ENCODE data around the gene AFAP1. TPM values are rescaled to one million over a fixed set of nuclear protein-coding genes. Genes with fewer than 3 reads are reported as not detected.

Gene AFAP1
- total RNA-seq, 2 donors from 2014 or later, result 18.2 to 22.5 TPM

- no peaks in the 10 kb centered on the region for H3K9me3 ChIP-seq (ENCODE audit: control insufficient read depth, low read length)
- H3K27me3 Mint-ChIP-seq (ENCODE audit: insufficient read depth), result no peaks in the 10 kb centered on the region
- no peak overlapping the region for H3K27ac ChIP-seq (ENCODE audit: low read depth, low read length)
- H3K36me3 ChIP-seq (ENCODE audit: control insufficient read depth, insufficient read depth, low read length), result peaks cover 33% of the 10 kb centered on the region
- WGBS, 2 experiments (ENCODE audit: insufficient coverage in 1 of 2, insufficient read length in 1 of 2), result 97 to 98% methylated on average over 6 to 10 of the region's 10 CpGs
- no peak overlapping the region for H3K9ac ChIP-seq (ENCODE audit: extremely low read depth, low read length, poor library complexity, severe bottlenecking)
- no peaks in the 10 kb centered on the region for H3K27me3 ChIP-seq (ENCODE audit: control insufficient read depth, insufficient read depth, low read length, poor library complexity, severe bottlenecking)
- DNase-seq, result no peak
- no peaks in the 10 kb centered on the region for H3K9me3 Mint-ChIP-seq
- no peak overlapping the region for H3K4me3 Mint-ChIP-seq
- peaks cover 30% of the 10 kb centered on the region for H3K36me3 Mint-ChIP-seq (ENCODE audit: low read depth)
- H3K4me1 ChIP-seq (ENCODE audit: control insufficient read depth, insufficient read depth, low read length), result no peaks in the 10 kb centered on the region
- H3K27ac Mint-ChIP-seq, result no peak overlapping the region
- no peak for TF ChIP-seq CTCF (conservative IDR thresholded peaks at IDR 0.05)
- no peak overlapping the region for H3K4me3 ChIP-seq (ENCODE audit: low read length)
- H3K4me1 Mint-ChIP-seq, result no peaks in the 10 kb centered on the region
Measured at GRCh38 chr4:7786040-7786439, 153.6 kb downstream of the AFAP1 start.

GRCh38 chr4:7785017-7785416 lies 154.6 kb downstream of the AFAP1 start:
- peaks cover 36% of the 10 kb centered on the region for H3K36me3 Mint-ChIP-seq (ENCODE audit: low read depth)
- Histone ChIP-seq H3K4me3 (ENCODE audit: low read length) (no peak overlapping the region), H3K9ac (ENCODE audit: extremely low read depth, low read length, poor library complexity, severe bottlenecking) (no peak overlapping the region), H3K27ac (ENCODE audit: low read depth, low read length) (no peak overlapping the region), H3K36me3 (ENCODE audit: control insufficient read depth, insufficient read depth, low read length) (peaks cover 35% of the 10 kb centered on the region), H3K9me3 (ENCODE audit: control insufficient read depth, low read length) (no peaks in the 10 kb centered on the region), H3K27me3 (ENCODE audit: control insufficient read depth, insufficient read depth, low read length, poor library complexity, severe bottlenecking) (no peaks in the 10 kb centered on the region), H3K4me1 (ENCODE audit: control insufficient read depth, insufficient read depth, low read length) (no peaks in the 10 kb centered on the region)
- no peak for DNase-seq
- TF ChIP-seq CTCF (conservative IDR thresholded peaks at IDR 0.05), result no peak
- no peaks in the 10 kb centered on the region for H3K27me3 Mint-ChIP-seq (ENCODE audit: insufficient read depth)
- H3K4me1 Mint-ChIP-seq, result no peaks in the 10 kb centered on the region
- no peak overlapping the region for H3K4me3 Mint-ChIP-seq
- 94 to 98% methylated on average over 9 to 11 of the region's 11 CpGs for WGBS, 2 experiments (ENCODE audit: insufficient coverage in 1 of 2, insufficient read length in 1 of 2)
- no peak overlapping the region for H3K27ac Mint-ChIP-seq
- no peaks in the 10 kb centered on the region for H3K9me3 Mint-ChIP-seq

GRCh38 chr4:7784131-7784870 lies 155.4 kb downstream of the AFAP1 start:
- WGBS, 2 experiments (ENCODE audit: insufficient coverage in 1 of 2, insufficient read length in 1 of 2), result 88 to 96% methylated on average over 3 to 14 of the region's 14 CpGs
- no peak overlapping the region for H3K27ac ChIP-seq (ENCODE audit: low read depth, low read length)
- no peaks in the 10 kb centered on the region for H3K9me3 ChIP-seq (ENCODE audit: control insufficient read depth, low read length)
- TF ChIP-seq CTCF (conservative IDR thresholded peaks at IDR 0.05), result no peak
- peaks cover 43% of the 10 kb centered on the region for H3K36me3 ChIP-seq (ENCODE audit: control insufficient read depth, insufficient read depth, low read length)
- H3K9me3 Mint-ChIP-seq, result no peaks in the 10 kb centered on the region
- H3K4me3 ChIP-seq (ENCODE audit: low read length), result no peak overlapping the region
- H3K4me1 ChIP-seq (ENCODE audit: control insufficient read depth, insufficient read depth, low read length), result no peaks in the 10 kb centered on the region
- H3K9ac ChIP-seq (ENCODE audit: extremely low read depth, low read length, poor library complexity, severe bottlenecking), result no peak overlapping the region
- H3K27ac Mint-ChIP-seq, result no peak overlapping the region
- no peaks in the 10 kb centered on the region for H3K27me3 ChIP-seq (ENCODE audit: control insufficient read depth, insufficient read depth, low read length, poor library complexity, severe bottlenecking)
- DNase-seq, result no peak
- H3K36me3 Mint-ChIP-seq (ENCODE audit: low read depth), result peaks cover 43% of the 10 kb centered on the region
- H3K4me1 Mint-ChIP-seq, result no peaks in the 10 kb centered on the region
- H3K4me3 Mint-ChIP-seq, result no peak overlapping the region
- H3K27me3 Mint-ChIP-seq (ENCODE audit: insufficient read depth), result no peaks in the 10 kb centered on the region
